Ammon's horn (tissue), 1 donor: ENCODE measurements around the gene C2orf69.
"Not testable (repeated sequence)": the region's sequence is repeated elsewhere in the genome, so short reads cannot be mapped to it uniquely, and the experiment has no call there.

Experiments used
- DNase-seq: peaks from one replicate; pipeline ENCODE4 v3.0.0-alpha.2; 2016; ENCODE audit warnings: low spot score

C2orf69 gene

GRCh38 chr2:199911052-199911876, at the start of gene C2orf69:
Gene C2orf69 (plus strand): TSS chr2:199911293. CDS start chr2:199911439, 146 bp downstream.
- DNase-seq: peak; percentile 99

GRCh38 chr2:199862788-199863187, 48.3 kb upstream of the C2orf69 start:
- DNase-seq: no peak

- no peak for DNase-seq
These were observed 45.2 kb upstream of the C2orf69 start for GRCh38 chr2:199865905-199866304.

- no peak for DNase-seq
These were observed 42.5 kb upstream of the C2orf69 start for GRCh38 chr2:199868431-199869226.

GRCh38 chr2:199869227-199869541, 41.9 kb upstream of the C2orf69 start:
- no peak for DNase-seq

- DNase-seq: no peak
These were observed 41.4 kb upstream of the C2orf69 start for GRCh38 chr2:199869653-199870052.

- DNase-seq: no peak
These were observed 40.5 kb upstream of the C2orf69 start for GRCh38 chr2:199870581-199870980.

GRCh38 chr2:199874209-199874608, 36.9 kb upstream of the C2orf69 start:
- no peak for DNase-seq

GRCh38 chr2:199875400-199875799, 35.7 kb upstream of the C2orf69 start:
- DNase-seq: no peak

- DNase-seq: no peak
These were observed 28.4 kb upstream of the C2orf69 start for GRCh38 chr2:199882667-199883066.

GRCh38 chr2:199883474-199884212, 27.4 kb upstream of the C2orf69 start:
- no peak for DNase-seq

- no peak for DNase-seq
These were observed 15.7 kb upstream of the C2orf69 start for GRCh38 chr2:199895406-199895805.

GRCh38 chr2:199896617-199897016, 14.5 kb upstream of the C2orf69 start:
- no peak for DNase-seq

GRCh38 chr2:199901942-199902341, 9.2 kb upstream of the C2orf69 start:
- no peak for DNase-seq

GRCh38 chr2:199902486-199903110, 8.5 kb upstream of the C2orf69 start:
- DNase-seq: no peak

GRCh38 chr2:199903111-199903510, 8.0 kb upstream of the C2orf69 start:
- no peak for DNase-seq

- no peak for DNase-seq
These were observed 3.9 kb upstream of the C2orf69 start for GRCh38 chr2:199907008-199907714.

GRCh38 chr2:199910338-199911051, 598 bp upstream of the C2orf69 start:
- DNase-seq: no peak

GRCh38 chr2:199911877-199912161, 726 bp downstream of the C2orf69 start:
- DNase-seq: no peak

GRCh38 chr2:199912553-199913114, 1.5 kb downstream of the C2orf69 start:
- not testable (repeated sequence) for DNase-seq
